ENCODE measurements around the gene FOXA2. TPM values are rescaled to one million over a fixed set of nuclear protein-coding genes. Genes with fewer than 3 reads are reported as not detected.

Gene FOXA2
- total RNA-seq, 2 donors from 2014 or later = 0.34 to 0.59 TPM

GRCh38 chr20:22582386-22582963 lies 1.9 kb downstream of the FOXA2 start:
- peaks cover 55% of the 10 kb centered on the region for H3K27me3 ChIP-seq (replicated peaks; ENCODE audit: insufficient read depth)
- no peak for TF ChIP-seq CTCF (IDR thresholded peaks at IDR 0.05)
- no peak for TF ChIP-seq POLR2A (IDR thresholded peaks at IDR 0.05)
- no peak for TF ChIP-seq POLR2AphosphoS5 (IDR thresholded peaks at IDR 0.05)
- 6% methylated on average over 33 of the region's 54 CpGs for WGBS

GRCh38 chr20:22581437-22582385 lies 2.7 kb downstream of the FOXA2 start:
- Histone ChIP-seq H3K36me3 (no peaks in the 10 kb centered on the region), H3K27ac (no peak overlapping the region), H3K9me3 (no peaks in the 10 kb centered on the region), H3K27me3 (replicated peaks; ENCODE audit: insufficient read depth) (peaks cover 55% of the 10 kb centered on the region), H3K4me1 (replicated peaks) (peaks cover 5% of the 10 kb centered on the region), H3K4me3 (no peak overlapping the region)
- DNase-seq (ENCODE audit: low spot score) = no peak
- intact Hi-C loops (cut with DNase I) = no loop called here
- WGBS = 30% methylated on average over 37 of the region's 54 CpGs
- no peak for TF ChIP-seq CTCF (IDR thresholded peaks at IDR 0.05)
- TF ChIP-seq POLR2AphosphoS5 (IDR thresholded peaks at IDR 0.05) = no peak
- TF ChIP-seq POLR2A (IDR thresholded peaks at IDR 0.05) = no peak

More at GRCh38 chr20:22582386-22582963, 1.9 kb downstream of the FOXA2 start:
- H3K4me1 ChIP-seq (replicated peaks) = peaks cover 5% of the 10 kb centered on the region
- intact Hi-C loops (cut with DNase I) = no loop called here
- no peaks in the 10 kb centered on the region for H3K36me3 ChIP-seq
- no peaks in the 10 kb centered on the region for H3K9me3 ChIP-seq
- H3K4me3 ChIP-seq = no peak overlapping the region
- no peak for DNase-seq (ENCODE audit: low spot score)
- H3K27ac ChIP-seq = no peak overlapping the region

GRCh38 chr20:22579711-22580697 lies 4.4 kb downstream of the FOXA2 start:
- Histone ChIP-seq H3K9me3 (no peaks in the 10 kb centered on the region), H3K4me3 (no peak overlapping the region), H3K4me1 (replicated peaks) (peaks cover 5% of the 10 kb centered on the region), H3K27me3 (replicated peaks; ENCODE audit: insufficient read depth) (peaks cover 50% of the 10 kb centered on the region), H3K36me3 (no peaks in the 10 kb centered on the region), H3K27ac (no peak overlapping the region)
- TF ChIP-seq POLR2A (IDR thresholded peaks at IDR 0.05) = no peak
- no peak for TF ChIP-seq POLR2AphosphoS5 (IDR thresholded peaks at IDR 0.05)
- TF ChIP-seq CTCF (IDR thresholded peaks at IDR 0.05) = no peak
- intact Hi-C loops (cut with DNase I) = no loop called here
- DNase-seq (ENCODE audit: low spot score) = no peak
- 25% methylated on average over 18 of the region's 18 CpGs for WGBS

- Histone ChIP-seq H3K9me3 (no peaks in the 10 kb centered on the region), H3K36me3 (no peaks in the 10 kb centered on the region), H3K27me3 (replicated peaks; ENCODE audit: insufficient read depth) (peaks cover 45% of the 10 kb centered on the region), H3K4me1 (replicated peaks) (peaks cover 5% of the 10 kb centered on the region), H3K4me3 (peak overlapping the region in 1 of 2 donors; percentile 4), H3K27ac (no peak overlapping the region)
- TF ChIP-seq POLR2AphosphoS5 (IDR thresholded peaks at IDR 0.05) = no peak
- no peak for TF ChIP-seq CTCF (IDR thresholded peaks at IDR 0.05)
- no peak for TF ChIP-seq POLR2A (IDR thresholded peaks at IDR 0.05)
- DNase-seq (ENCODE audit: low spot score) = no peak
- intact Hi-C loops (cut with DNase I) = no loop called here
- 3% methylated on average over 21 of the region's 21 CpGs for WGBS
These were observed 5.3 kb downstream of the FOXA2 start for GRCh38 chr20:22579119-22579427.

Data from prostate gland (tissue), 2 donors.